ENCODE results near the gene CACNA1G. TPM values are rescaled to one million over a fixed set of nuclear protein-coding genes. Genes with fewer than 3 reads are reported as not detected.

The CACNA1G gene
- total RNA-seq, 3 donors from 2014 or later (not counting 1 experiment from before 2014, with no cell fraction given): not detected

- WGBS (ENCODE audit: insufficient coverage): 76% methylated on average over 10 of the region's 10 CpGs
- Histone ChIP-seq H3K36me3 (ENCODE audit: control insufficient read depth, insufficient read depth, low read length) (no peaks in the 10 kb centered on the region), H3K4me3 (ENCODE audit: low read length) (no peak overlapping the region), H3K9me3 (ENCODE audit: control insufficient read depth, insufficient read depth, low read length) (no peaks in the 10 kb centered on the region), H3K27ac (ENCODE audit: low read length) (no peak overlapping the region), H3K27me3 (ENCODE audit: control insufficient read depth, insufficient read depth, low read length) (no peaks in the 10 kb centered on the region), H3K4me1 (ENCODE audit: control insufficient read depth, insufficient read depth, low read length) (no peaks in the 10 kb centered on the region)
- Mint-ChIP-seq H3K9me3 (no peaks in the 10 kb centered on the region), H3K4me3 (no peak overlapping the region), H3K27ac (no peak overlapping the region), H3K4me1 (no peaks in the 10 kb centered on the region), H3K27me3 (ENCODE audit: low read depth in 2 of 2) (peaks cover 0 to 6% of the 10 kb centered on the region in 2 donors), H3K36me3 (no peaks in the 10 kb centered on the region)
- no peak for ATAC-seq
- TF ChIP-seq CTCF (IDR thresholded peaks at IDR 0.05): no peak
- intact Hi-C loops (cut with micrococcal nuclease): no loop called here
- DNase-seq: no peak
Observed at GRCh38 chr17:50589095-50589705, 28.7 kb downstream of the CACNA1G start.

- no peak overlapping the region for H3K4me3 Mint-ChIP-seq
- H3K27me3 ChIP-seq (ENCODE audit: control insufficient read depth, insufficient read depth, low read length): no peaks in the 10 kb centered on the region
- no peaks in the 10 kb centered on the region for H3K36me3 ChIP-seq (ENCODE audit: control insufficient read depth, insufficient read depth, low read length)
- no peaks in the 10 kb centered on the region for H3K4me1 ChIP-seq (ENCODE audit: control insufficient read depth, insufficient read depth, low read length)
- no peak for ATAC-seq
- no peak for TF ChIP-seq CTCF (IDR thresholded peaks at IDR 0.05)
- peaks cover 0 to 2% of the 10 kb centered on the region in 2 donors for H3K27me3 Mint-ChIP-seq (ENCODE audit: low read depth in 2 of 2)
- no peak overlapping the region for H3K4me3 ChIP-seq (ENCODE audit: low read length)
- no peaks in the 10 kb centered on the region for H3K36me3 Mint-ChIP-seq
- intact Hi-C loops (cut with micrococcal nuclease): no loop called here
- H3K27ac Mint-ChIP-seq: no peak overlapping the region
- no peaks in the 10 kb centered on the region for H3K4me1 Mint-ChIP-seq
- 93% methylated on average over 24 of the region's 24 CpGs for WGBS (ENCODE audit: insufficient coverage)
- DNase-seq: no peak
- no peaks in the 10 kb centered on the region for H3K9me3 Mint-ChIP-seq
- H3K27ac ChIP-seq (ENCODE audit: low read length): no peak overlapping the region
- no peaks in the 10 kb centered on the region for H3K9me3 ChIP-seq (ENCODE audit: control insufficient read depth, insufficient read depth, low read length)
Observed at GRCh38 chr17:50590946-50591737, 30.6 kb downstream of the CACNA1G start.

- no peak overlapping the region for H3K27ac Mint-ChIP-seq
- DNase-seq (no peak), ATAC-seq (no peak)
- Histone ChIP-seq H3K27ac (ENCODE audit: low read length) (no peak overlapping the region), H3K9me3 (ENCODE audit: control insufficient read depth, insufficient read depth, low read length) (no peaks in the 10 kb centered on the region), H3K4me1 (ENCODE audit: control insufficient read depth, insufficient read depth, low read length) (no peaks in the 10 kb centered on the region), H3K27me3 (ENCODE audit: control insufficient read depth, insufficient read depth, low read length) (no peaks in the 10 kb centered on the region), H3K4me3 (ENCODE audit: low read length) (no peak overlapping the region), H3K36me3 (ENCODE audit: control insufficient read depth, insufficient read depth, low read length) (no peaks in the 10 kb centered on the region)
- TF ChIP-seq CTCF (IDR thresholded peaks at IDR 0.05): no peak
- 69% methylated on average over 10 of the region's 10 CpGs for WGBS (ENCODE audit: insufficient coverage)
- H3K4me1 Mint-ChIP-seq: no peaks in the 10 kb centered on the region
- intact Hi-C loops (cut with micrococcal nuclease): no loop called here
- no peaks in the 10 kb centered on the region for H3K36me3 Mint-ChIP-seq
- H3K9me3 Mint-ChIP-seq: no peaks in the 10 kb centered on the region
- peaks cover 0 to 2% of the 10 kb centered on the region in 2 donors for H3K27me3 Mint-ChIP-seq (ENCODE audit: low read depth in 2 of 2)
- no peak overlapping the region for H3K4me3 Mint-ChIP-seq
Observed at GRCh38 chr17:50593321-50593720, 32.8 kb downstream of the CACNA1G start.
